C4-2B (cell line): ENCODE measurements around the gene AACS.

Experiments used
- H3K27ac ChIP-seq: fragments of 450-650 bp; 2 replicates; pipeline ENCODE4 v1.5.1; 2017
- CTCF ChIP-seq: fragments of 450-650 bp; conservative IDR thresholded peaks from 2 replicates; pipeline ENCODE4 v1.5.1; 2017; ENCODE audit warnings: mild to moderate bottlenecking
- ZFX ChIP-seq: fragments of 450-650 bp; IDR thresholded peaks from 2 replicates; pipeline ENCODE4 v1.6.1; 2017

Gene AACS

GRCh38 chr12:125148316-125148715, 83.1 kb downstream of the AACS start:
- no peak overlapping the region for H3K27ac ChIP-seq
- TF ChIP-seq CTCF, result no peak
- no peak for TF ChIP-seq ZFX

GRCh38 chr12:125149160-125150108, 84.2 kb downstream of the AACS start:
- H3K27ac ChIP-seq, result no peak overlapping the region
- TF ChIP-seq ZFX (no peak), CTCF (no peak)

- TF ChIP-seq ZFX, result no peak
- no peak for TF ChIP-seq CTCF
- no peak overlapping the region for H3K27ac ChIP-seq
Observed at GRCh38 chr12:125151284-125151683, 86.0 kb downstream of the AACS start.

GRCh38 chr12:125152463-125152862, 87.2 kb downstream of the AACS start:
- TF ChIP-seq CTCF, result no peak
- no peak for TF ChIP-seq ZFX

GRCh38 chr12:125155366-125155765, 90.1 kb downstream of the AACS start:
- TF ChIP-seq ZFX (no peak), CTCF (no peak)
- H3K27ac ChIP-seq, result no peak overlapping the region

More at GRCh38 chr12:125152463-125152862, 87.2 kb downstream of the AACS start:
- H3K27ac ChIP-seq, result no peak overlapping the region

GRCh38 chr12:125157177-125157576, 91.9 kb downstream of the AACS start:
- TF ChIP-seq CTCF (no peak), ZFX (no peak)
- no peak overlapping the region for H3K27ac ChIP-seq

- TF ChIP-seq ZFX (no peak), CTCF (no peak)
- no peak overlapping the region for H3K27ac ChIP-seq
Observed at GRCh38 chr12:125159702-125160101, 94.5 kb downstream of the AACS start.
